Fibroblast of pulmonary artery (primary cell): Measurements from ENCODE around the gene DNER.

ENCODE experiments used
- DNase-seq: peaks from one replicate; pipeline ENCODE4 v3.0.0-alpha.2; 2010; ENCODE audit warnings: low read depth
- H3K4me3 ChIP-seq: replicated peaks from 2 replicates; pipeline ENCODE4 v1.5.1; 2011; ENCODE audit warnings: low read depth, mild to moderate bottlenecking, control low read depth, low read length, moderate library complexity
- TF ChIP-seq, protein P1 (sequence below): IDR thresholded peaks from 2 replicates; pipeline ENCODE4 v1.5.1; 2011; ENCODE audit warnings: mild to moderate bottlenecking, control low read depth, low read length, inconsistent platforms; ENCODE audit errors: missing control alignments

DNER gene

DNA sequence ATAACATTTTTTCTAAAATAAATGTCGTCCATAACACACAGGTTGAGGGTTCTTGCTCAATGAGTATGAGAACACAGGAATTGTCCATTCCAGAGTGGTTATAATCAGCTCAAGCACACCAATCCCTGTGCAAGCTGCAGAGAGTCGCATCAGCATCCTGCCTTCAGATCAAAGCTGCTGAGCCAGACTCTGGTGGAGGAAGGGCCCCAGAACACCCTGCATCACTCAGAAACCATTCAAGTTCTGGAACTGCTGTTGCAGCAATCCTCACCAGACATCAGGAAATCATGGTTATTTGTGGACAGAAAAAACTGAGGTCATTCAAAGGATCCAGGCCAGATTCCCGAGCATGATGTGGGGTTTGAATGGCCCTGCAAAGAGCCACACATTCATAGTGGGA lies 44.5 kb downstream of the DNER start:
- TF ChIP-seq, protein P1, sequence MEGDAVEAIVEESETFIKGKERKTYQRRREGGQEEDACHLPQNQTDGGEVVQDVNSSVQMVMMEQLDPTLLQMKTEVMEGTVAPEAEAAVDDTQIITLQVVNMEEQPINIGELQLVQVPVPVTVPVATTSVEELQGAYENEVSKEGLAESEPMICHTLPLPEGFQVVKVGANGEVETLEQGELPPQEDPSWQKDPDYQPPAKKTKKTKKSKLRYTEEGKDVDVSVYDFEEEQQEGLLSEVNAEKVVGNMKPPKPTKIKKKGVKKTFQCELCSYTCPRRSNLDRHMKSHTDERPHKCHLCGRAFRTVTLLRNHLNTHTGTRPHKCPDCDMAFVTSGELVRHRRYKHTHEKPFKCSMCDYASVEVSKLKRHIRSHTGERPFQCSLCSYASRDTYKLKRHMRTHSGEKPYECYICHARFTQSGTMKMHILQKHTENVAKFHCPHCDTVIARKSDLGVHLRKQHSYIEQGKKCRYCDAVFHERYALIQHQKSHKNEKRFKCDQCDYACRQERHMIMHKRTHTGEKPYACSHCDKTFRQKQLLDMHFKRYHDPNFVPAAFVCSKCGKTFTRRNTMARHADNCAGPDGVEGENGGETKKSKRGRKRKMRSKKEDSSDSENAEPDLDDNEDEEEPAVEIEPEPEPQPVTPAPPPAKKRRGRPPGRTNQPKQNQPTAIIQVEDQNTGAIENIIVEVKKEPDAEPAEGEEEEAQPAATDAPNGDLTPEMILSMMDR: no peak
- no peak for DNase-seq
- H3K4me3 ChIP-seq: no peak overlapping the region

DNA sequence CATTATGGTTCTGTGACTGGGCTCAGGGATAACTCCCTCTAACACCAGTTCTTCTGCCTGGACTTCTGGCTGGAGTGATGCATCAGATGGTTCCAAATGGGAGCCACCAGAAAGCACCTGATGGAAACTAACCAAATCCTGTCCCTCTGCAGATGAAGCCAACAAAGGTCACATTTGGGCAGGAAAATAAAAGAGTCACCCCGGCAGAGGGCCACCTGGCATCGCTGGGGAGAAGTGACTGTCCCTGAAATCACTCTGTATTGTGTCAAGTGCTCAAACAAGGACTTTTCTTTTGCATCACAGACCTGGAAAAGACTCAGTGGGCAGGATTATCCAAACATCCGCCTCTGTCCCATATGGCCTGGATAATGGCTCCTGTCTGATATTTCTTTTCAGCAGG lies 47.5 kb downstream of the DNER start:
- no peak for DNase-seq
- no peak overlapping the region for H3K4me3 ChIP-seq
- TF ChIP-seq, protein P1: no peak

DNA sequence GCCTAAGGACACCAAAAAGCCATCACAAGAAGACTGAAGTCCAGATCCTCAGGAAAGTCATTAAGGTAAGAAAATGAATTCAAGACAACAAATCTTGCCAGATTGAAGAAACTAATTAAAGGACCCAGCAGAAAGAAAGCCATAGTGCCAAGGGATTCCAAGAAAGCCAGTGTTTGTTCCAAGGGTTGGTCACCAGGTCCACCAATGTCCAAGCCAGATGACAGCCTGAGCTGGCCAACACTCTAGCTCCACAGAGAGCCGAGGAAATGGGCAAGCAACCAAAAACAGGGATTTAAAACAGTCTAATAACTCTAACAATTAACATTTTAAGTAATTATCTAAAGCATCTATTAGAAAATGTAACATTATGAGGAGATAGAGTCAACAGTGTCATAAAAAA lies 49.2 kb downstream of the DNER start:
- TF ChIP-seq, protein P1: no peak
- H3K4me3 ChIP-seq: no peak overlapping the region
- DNase-seq: no peak

DNA sequence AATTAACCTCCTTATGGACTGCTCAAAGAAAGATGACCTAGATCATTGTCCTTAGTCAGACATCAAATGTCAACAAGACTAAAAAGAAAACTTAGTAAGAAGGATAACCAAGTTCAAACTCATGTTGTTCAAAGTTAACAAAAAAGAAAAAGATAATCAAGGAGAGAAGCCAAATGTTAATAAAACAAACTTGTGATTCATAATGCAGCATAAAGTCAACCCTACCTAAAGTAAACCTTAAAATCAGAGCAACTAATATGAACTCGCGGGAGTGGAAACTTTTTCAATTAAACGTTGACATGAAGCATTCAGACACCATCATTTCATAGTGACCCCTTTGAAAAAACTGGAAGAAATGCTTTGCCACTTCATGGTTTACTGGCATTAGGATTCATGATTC lies 52.9 kb downstream of the DNER start:
- no peak for DNase-seq
- no peak overlapping the region for H3K4me3 ChIP-seq
- TF ChIP-seq, protein P1: no peak

DNA sequence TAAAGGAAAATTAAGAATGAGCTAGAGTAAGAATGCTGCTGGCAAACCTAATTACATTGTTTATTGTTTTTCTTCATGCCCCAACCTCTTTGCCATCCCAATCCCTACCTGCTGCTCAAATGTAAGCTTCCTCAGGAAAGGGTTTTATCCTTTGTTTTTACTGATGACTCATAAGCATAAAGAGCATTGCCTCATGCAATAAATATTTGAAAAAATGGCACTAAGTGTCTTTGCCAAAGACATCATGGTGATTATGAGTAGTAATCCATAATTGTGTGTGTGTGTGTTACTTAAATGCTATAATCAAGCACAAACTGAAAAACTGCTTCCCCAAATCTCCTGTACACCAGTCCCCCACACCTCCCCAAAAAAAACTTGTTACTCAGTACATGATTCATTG lies 53.4 kb downstream of the DNER start:
- DNase-seq: peak; percentile 14
- TF ChIP-seq, protein P1: no peak
- no peak overlapping the region for H3K4me3 ChIP-seq

DNA sequence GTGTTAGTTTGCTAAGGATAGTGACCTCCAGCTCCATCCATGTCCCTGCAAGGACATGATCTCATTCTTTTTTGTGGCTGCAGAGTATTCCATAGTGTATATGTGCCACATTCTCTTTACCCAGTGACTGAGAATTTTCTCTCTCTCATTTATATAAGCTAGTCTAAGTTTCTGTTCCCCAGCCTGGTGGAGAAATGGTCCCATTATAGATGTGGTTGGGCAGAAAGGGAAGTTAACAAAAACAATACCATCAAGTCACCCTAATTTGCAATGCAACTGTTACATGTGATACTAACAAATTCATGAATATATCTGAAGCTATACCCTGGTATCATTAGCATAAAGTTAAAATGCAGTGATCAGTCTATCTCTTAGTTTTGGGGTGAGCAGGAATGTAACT lies 54.0 kb downstream of the DNER start:
- DNase-seq: no peak
- TF ChIP-seq, protein P1: no peak
- H3K4me3 ChIP-seq: no peak overlapping the region

DNA sequence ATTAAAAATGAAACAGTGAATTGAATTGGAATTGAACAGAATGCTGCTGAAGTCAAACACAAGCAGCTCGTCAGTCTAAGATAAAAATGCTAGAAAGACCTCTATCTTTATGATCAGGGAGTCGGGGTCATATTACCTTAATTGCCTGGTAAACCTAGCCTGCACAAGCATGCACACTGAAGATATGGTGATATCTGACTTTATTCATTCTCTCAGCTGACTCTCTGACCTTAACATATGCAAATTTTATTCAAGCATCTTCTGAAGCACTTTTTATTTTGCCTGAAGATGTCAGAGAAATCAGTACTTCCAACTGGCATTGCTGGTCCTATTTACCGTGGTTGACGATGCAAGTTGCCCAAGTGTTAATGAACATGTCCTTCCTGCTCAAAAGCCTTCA lies 56.4 kb downstream of the DNER start:
- no peak for DNase-seq
- TF ChIP-seq, protein P1: no peak
- H3K4me3 ChIP-seq: no peak overlapping the region
